MM.1S (cell line): Measurements from ENCODE around the gene GALNT15.

ENCODE experiments used
- DNase-seq: peaks from one replicate; pipeline ENCODE4 v3.0.0-alpha.2; 2015
- H2AFZ ChIP-seq: fragments of 300-600 bp; sonication (generic); 2 replicates; pipeline ENCODE4 v1.6.0; 2016; ENCODE audit warnings: antibody characterized with exemption, low read length
- H3F3A ChIP-seq: fragments of 300-600 bp; sonication (generic); 2 replicates; pipeline ENCODE4 v1.6.1; 2016; ENCODE audit warnings: mild to moderate bottlenecking, antibody characterized with exemption, low read length, moderate library complexity, mixed read lengths; ENCODE audit not compliant: insufficient read depth
- H3K27ac ChIP-seq: fragments of 300-600 bp; sonication (generic); 2 replicates; pipeline ENCODE4 v1.5.1; 2016; ENCODE audit warnings: mild to moderate bottlenecking, low read length
- H3K27me3 ChIP-seq: fragments of 300-600 bp; sonication (generic); replicated peaks from 2 replicates; pipeline ENCODE4 v1.6.0; 2016; ENCODE audit warnings: low read length; ENCODE audit not compliant: insufficient read depth
- H3K36me3 ChIP-seq: fragments of 300-600 bp; sonication (generic); replicated peaks from 2 replicates; pipeline ENCODE4 v1.6.1; 2016; ENCODE audit warnings: mild to moderate bottlenecking, low read length, mixed read lengths; ENCODE audit not compliant: insufficient read depth
- H3K4me1 ChIP-seq: fragments of 300-600 bp; sonication (generic); 2 replicates; pipeline ENCODE4 v1.6.1; 2016; ENCODE audit warnings: low read length, mixed read lengths
- H3K4me2 ChIP-seq: fragments of 300-600 bp; sonication (generic); 2 replicates; pipeline ENCODE4 v1.6.0; 2016; ENCODE audit warnings: low read depth, low read length
- H3K4me3 ChIP-seq: fragments of 300-600 bp; sonication (generic); 2 replicates; pipeline ENCODE4 v1.5.1; 2016; ENCODE audit warnings: low read length, mixed read lengths
- H3K79me2 ChIP-seq: fragments of 300-600 bp; sonication (generic); 2 replicates; pipeline ENCODE4 v1.6.1; 2016; ENCODE audit warnings: mixed run types, low read length, mixed read lengths
- H3K9ac ChIP-seq: fragments of 300-600 bp; sonication (generic); 2 replicates; pipeline ENCODE4 v1.6.1; 2016; ENCODE audit warnings: low read length, mixed read lengths
- H3K9me2 ChIP-seq: fragments of 300-600 bp; sonication (generic); replicated peaks from 2 replicates; pipeline ENCODE4 v1.6.1; 2016; ENCODE audit warnings: mild to moderate bottlenecking, low read length, mixed read lengths; ENCODE audit not compliant: insufficient read depth
- H3K9me3 ChIP-seq: fragments of 300-600 bp; sonication (generic); replicated peaks from 2 replicates; pipeline ENCODE4 v1.6.1; 2016; ENCODE audit warnings: mild to moderate bottlenecking, low read length, mixed read lengths; ENCODE audit not compliant: insufficient read depth
- H4K20me1 ChIP-seq: fragments of 300-600 bp; sonication (generic); 2 replicates; pipeline ENCODE4 v1.6.1; 2016; ENCODE audit warnings: mild to moderate bottlenecking, low read length, moderate library complexity, mixed read lengths; ENCODE audit not compliant: insufficient read depth
- EZH2 ChIP-seq: fragments of 300-600 bp; sonication (generic); optimal IDR thresholded peaks from 2 replicates; pipeline ENCODE3; 2017; ENCODE audit warnings: low read depth, mild to moderate bottlenecking, antibody characterized with exemption, low read length, mixed read lengths
- EZH2phosphoT487 ChIP-seq: fragments of 300-600 bp; sonication (generic); IDR thresholded peaks from 2 replicates; pipeline ENCODE4 v1.6.1; 2018; ENCODE audit warnings: antibody characterized with exemption, low read length
- TF ChIP-seq, protein P1 (sequence below): fragments of 300-600 bp; sonication (generic); IDR thresholded peaks from 2 replicates; pipeline ENCODE4 v1.5.1; 2016; ENCODE audit warnings: antibody characterized with exemption, low read length, mixed read lengths

Gene GALNT15

DNA sequence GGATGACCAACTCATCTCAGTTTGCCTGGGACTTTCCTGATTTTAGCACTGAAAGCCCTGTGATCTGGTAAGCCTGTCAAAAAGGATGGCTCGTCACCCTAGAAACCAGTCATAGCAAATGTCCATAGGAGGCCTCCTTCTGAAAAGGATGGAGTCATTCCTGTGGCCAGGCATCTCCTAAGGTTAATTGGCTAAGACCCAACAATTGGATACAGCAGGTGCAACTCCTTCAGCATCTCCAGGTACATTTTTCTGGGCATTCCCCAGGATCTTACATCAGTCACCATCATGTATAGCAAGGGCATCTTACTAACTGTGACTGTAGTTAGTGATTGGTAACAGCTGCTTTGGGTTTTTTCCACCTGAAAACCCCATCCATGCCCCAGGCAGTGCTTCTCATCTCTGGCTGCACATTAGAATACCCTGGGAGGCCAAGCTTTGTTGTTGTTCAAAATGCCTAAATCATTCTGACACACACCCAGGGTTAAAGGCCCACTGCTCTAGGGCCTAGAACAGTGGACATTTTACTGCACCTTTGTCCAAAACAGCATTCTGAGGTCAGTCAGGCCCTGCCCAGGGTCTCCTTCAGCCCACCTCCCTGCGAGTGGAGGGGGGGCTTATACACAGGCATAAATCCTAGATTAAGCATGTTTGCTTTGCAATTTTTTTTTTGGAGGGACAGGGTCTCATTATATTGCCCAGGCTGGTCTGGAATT is 28.3 kb upstream of the GALNT15 start:
- no peak overlapping the region for H3K9ac ChIP-seq
- no peak overlapping the region for H3K27ac ChIP-seq
- TF ChIP-seq EZH2 (no peak), EZH2phosphoT487 (no peak)
- TF ChIP-seq, protein P1, sequence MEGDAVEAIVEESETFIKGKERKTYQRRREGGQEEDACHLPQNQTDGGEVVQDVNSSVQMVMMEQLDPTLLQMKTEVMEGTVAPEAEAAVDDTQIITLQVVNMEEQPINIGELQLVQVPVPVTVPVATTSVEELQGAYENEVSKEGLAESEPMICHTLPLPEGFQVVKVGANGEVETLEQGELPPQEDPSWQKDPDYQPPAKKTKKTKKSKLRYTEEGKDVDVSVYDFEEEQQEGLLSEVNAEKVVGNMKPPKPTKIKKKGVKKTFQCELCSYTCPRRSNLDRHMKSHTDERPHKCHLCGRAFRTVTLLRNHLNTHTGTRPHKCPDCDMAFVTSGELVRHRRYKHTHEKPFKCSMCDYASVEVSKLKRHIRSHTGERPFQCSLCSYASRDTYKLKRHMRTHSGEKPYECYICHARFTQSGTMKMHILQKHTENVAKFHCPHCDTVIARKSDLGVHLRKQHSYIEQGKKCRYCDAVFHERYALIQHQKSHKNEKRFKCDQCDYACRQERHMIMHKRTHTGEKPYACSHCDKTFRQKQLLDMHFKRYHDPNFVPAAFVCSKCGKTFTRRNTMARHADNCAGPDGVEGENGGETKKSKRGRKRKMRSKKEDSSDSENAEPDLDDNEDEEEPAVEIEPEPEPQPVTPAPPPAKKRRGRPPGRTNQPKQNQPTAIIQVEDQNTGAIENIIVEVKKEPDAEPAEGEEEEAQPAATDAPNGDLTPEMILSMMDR: no peak
- H3K36me3 ChIP-seq: no peaks in the 10 kb centered on the region
- no peaks in the 10 kb centered on the region for H3K9me3 ChIP-seq
- H3K27me3 ChIP-seq: no peaks in the 10 kb centered on the region
- H3K4me3 ChIP-seq: no peak overlapping the region
- H2AFZ ChIP-seq: no peak overlapping the region
- DNase-seq: no peak
- no peaks in the 10 kb centered on the region for H3K79me2 ChIP-seq
- H3F3A ChIP-seq: no peaks in the 10 kb centered on the region
- H3K4me1 ChIP-seq: no peaks in the 10 kb centered on the region
- no peaks in the 10 kb centered on the region for H3K9me2 ChIP-seq
- H4K20me1 ChIP-seq: no peaks in the 10 kb centered on the region
- H3K4me2 ChIP-seq: no peak overlapping the region

DNA sequence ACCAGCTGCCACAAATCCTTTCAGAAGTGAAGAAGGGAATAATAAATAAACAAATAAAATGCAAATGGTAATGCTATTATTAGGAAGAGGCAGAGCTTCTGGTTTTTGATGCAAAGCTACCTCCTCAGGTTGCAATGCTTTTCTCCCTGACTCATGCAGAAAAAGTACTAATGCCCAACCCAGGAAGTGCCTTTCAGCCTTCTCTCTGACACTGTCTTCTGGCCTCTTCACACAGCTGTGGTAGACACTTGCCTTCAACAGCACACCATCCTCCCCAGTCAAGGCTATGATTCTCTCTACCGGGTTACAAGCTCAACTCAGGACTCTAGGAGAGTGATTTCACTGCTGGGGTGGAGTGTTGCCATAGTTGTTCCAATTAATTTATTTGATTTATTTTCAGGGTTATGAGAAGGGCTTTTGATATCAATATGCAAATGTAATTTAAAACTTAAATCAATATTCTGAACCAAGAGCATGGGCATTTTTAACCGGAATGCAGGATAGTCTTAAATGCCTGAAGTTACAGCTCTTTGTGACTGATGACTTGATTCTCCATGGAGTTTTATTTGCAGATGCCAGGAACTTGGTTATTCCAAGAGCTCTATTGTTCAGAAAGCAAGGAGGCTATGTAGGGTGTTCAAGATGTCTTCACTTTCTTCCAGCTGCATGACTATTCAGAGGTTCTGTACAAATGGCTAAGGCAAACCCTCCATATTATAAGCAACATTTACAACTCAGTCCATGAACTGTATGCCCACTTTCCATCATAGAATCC is 27.1 kb upstream of the GALNT15 start:
- Histone ChIP-seq H3K4me2 (no peak overlapping the region), H3K36me3 (no peaks in the 10 kb centered on the region), H3K27me3 (no peaks in the 10 kb centered on the region), H2AFZ (no peak overlapping the region), H3F3A (no peaks in the 10 kb centered on the region), H3K79me2 (no peaks in the 10 kb centered on the region), H3K9me2 (no peaks in the 10 kb centered on the region), H3K4me3 (no peak overlapping the region), H3K9ac (no peak overlapping the region), H3K27ac (no peak overlapping the region), H4K20me1 (no peaks in the 10 kb centered on the region), H3K4me1 (no peaks in the 10 kb centered on the region), H3K9me3 (no peaks in the 10 kb centered on the region)
- TF ChIP-seq, protein P1: no peak
- TF ChIP-seq EZH2phosphoT487 (no peak), EZH2 (no peak)
- peak; percentile 30 for DNase-seq

DNA sequence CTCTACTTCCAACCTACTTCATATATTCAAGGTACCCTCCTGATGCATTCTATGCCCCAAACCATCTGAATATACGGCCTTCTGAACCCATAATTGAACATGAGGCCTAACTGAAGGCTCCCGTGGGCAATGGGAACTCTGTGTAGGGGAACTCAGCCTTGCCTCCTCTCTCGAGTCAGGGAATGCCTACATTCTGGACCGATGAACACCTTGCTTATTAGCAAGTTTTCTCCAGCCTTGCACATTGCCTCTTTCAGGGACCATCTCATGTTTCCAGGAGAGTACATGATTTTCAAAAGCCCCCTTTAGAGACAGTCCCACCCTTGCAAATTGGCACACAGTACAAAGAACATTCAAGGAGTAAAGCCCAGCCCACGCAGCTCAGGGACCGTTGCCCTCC is 26.3 kb upstream of the GALNT15 start:
- no peak for TF ChIP-seq EZH2
- DNase-seq: no peak
- H3K4me1 ChIP-seq: no peaks in the 10 kb centered on the region

DNA sequence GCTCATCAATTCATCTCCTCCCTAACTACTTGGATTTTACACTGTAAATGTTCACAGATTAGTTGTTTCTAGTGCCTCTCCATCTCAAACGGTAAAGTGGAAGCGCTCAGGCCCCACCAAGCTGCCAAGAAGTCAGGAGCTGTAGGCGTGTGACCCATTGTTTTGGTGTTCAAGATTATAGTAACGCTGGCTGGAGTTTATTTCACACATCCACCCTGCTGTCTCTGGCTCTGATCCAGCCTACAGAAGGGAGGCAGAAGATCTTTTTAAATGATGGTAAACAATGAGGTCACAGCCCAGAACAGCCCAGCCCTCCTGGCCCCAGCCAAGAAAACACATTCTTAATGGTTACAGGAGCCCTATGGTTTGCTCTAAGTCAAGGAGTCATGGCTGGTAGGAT is 25.7 kb upstream of the GALNT15 start:
- H3K4me2 ChIP-seq: no peak overlapping the region
- DNase-seq: no peak
- no peak overlapping the region for H2AFZ ChIP-seq
- H3K4me1 ChIP-seq: no peaks in the 10 kb centered on the region
- no peaks in the 10 kb centered on the region for H3K27me3 ChIP-seq
- no peak overlapping the region for H3K9ac ChIP-seq
- H3K9me2 ChIP-seq: no peaks in the 10 kb centered on the region
- H3K79me2 ChIP-seq: no peaks in the 10 kb centered on the region
- no peaks in the 10 kb centered on the region for H3F3A ChIP-seq
- TF ChIP-seq EZH2phosphoT487 (no peak), EZH2 (no peak)
- TF ChIP-seq, protein P1: no peak
- no peaks in the 10 kb centered on the region for H4K20me1 ChIP-seq
- H3K4me3 ChIP-seq: no peak overlapping the region
- no peaks in the 10 kb centered on the region for H3K9me3 ChIP-seq
- H3K27ac ChIP-seq: no peak overlapping the region
- no peaks in the 10 kb centered on the region for H3K36me3 ChIP-seq

More for the DNA sequence above, 26.3 kb upstream of the GALNT15 start:
- Histone ChIP-seq H3K79me2 (no peaks in the 10 kb centered on the region), H3F3A (no peaks in the 10 kb centered on the region), H3K4me2 (no peak overlapping the region), H4K20me1 (no peaks in the 10 kb centered on the region), H3K27me3 (no peaks in the 10 kb centered on the region), H2AFZ (no peak overlapping the region), H3K36me3 (no peaks in the 10 kb centered on the region), H3K27ac (no peak overlapping the region), H3K9me2 (no peaks in the 10 kb centered on the region), H3K4me3 (no peak overlapping the region), H3K9ac (no peak overlapping the region), H3K9me3 (no peaks in the 10 kb centered on the region)
